Measurements from ENCODE around the gene TRIM9. TPM values are rescaled to one million over a fixed set of nuclear protein-coding genes. Genes with fewer than 3 reads are reported as not detected.
A peak's percentile ranks its signal among the peaks of the same experiment; 100 is the strongest.

The TRIM9 gene
- total RNA-seq, 4 donors from 2014 or later: 0.84 to 4.7 (median 1.4) TPM

DNA sequence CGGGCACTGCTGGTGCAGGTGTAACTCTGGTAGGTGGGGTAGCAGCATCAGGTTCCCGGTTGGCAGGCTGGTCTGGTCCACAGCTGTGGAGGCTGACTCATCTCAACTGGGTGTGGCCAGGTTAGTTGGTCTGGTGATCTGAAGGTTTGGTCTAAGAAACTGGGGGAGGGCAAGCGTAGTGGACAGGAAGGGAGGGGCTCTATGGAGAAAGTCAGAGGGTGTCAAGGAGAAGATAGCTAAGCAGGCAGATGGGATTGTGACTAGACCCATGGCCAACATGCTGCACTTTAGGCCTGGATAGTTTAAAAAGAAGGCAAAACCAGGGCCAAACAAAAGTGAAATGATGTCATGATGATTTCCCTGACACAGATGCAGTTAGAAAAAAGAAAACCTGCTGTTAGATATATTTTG is 7.9 kb downstream of the TRIM9 start:
- 83 to 85% methylated on average over 1 to 3 of the region's 3 CpGs for WGBS, 2 donors (ENCODE audit: low coverage in 1 of 2)
- no peaks in the 10 kb centered on the region for H3K36me3 ChIP-seq
- peaks cover 8% of the 10 kb centered on the region for H3K27me3 ChIP-seq
- no peak for TF ChIP-seq EP300 (IDR thresholded peaks at IDR 0.05)
- no peak for TF ChIP-seq POLR2AphosphoS5 (IDR thresholded peaks at IDR 0.05)
- no peak for TF ChIP-seq POLR2A (IDR thresholded peaks at IDR 0.05)
- TF ChIP-seq, protein P1, sequence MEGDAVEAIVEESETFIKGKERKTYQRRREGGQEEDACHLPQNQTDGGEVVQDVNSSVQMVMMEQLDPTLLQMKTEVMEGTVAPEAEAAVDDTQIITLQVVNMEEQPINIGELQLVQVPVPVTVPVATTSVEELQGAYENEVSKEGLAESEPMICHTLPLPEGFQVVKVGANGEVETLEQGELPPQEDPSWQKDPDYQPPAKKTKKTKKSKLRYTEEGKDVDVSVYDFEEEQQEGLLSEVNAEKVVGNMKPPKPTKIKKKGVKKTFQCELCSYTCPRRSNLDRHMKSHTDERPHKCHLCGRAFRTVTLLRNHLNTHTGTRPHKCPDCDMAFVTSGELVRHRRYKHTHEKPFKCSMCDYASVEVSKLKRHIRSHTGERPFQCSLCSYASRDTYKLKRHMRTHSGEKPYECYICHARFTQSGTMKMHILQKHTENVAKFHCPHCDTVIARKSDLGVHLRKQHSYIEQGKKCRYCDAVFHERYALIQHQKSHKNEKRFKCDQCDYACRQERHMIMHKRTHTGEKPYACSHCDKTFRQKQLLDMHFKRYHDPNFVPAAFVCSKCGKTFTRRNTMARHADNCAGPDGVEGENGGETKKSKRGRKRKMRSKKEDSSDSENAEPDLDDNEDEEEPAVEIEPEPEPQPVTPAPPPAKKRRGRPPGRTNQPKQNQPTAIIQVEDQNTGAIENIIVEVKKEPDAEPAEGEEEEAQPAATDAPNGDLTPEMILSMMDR (IDR thresholded peaks at IDR 0.05): no peak
- H3K9me3 ChIP-seq: no peaks in the 10 kb centered on the region
- no peak overlapping the region for H3K4me3 ChIP-seq
- H3K27ac ChIP-seq: no peak overlapping the region
- ATAC-seq: no peak
- no peaks in the 10 kb centered on the region for H3K4me1 ChIP-seq

DNA sequence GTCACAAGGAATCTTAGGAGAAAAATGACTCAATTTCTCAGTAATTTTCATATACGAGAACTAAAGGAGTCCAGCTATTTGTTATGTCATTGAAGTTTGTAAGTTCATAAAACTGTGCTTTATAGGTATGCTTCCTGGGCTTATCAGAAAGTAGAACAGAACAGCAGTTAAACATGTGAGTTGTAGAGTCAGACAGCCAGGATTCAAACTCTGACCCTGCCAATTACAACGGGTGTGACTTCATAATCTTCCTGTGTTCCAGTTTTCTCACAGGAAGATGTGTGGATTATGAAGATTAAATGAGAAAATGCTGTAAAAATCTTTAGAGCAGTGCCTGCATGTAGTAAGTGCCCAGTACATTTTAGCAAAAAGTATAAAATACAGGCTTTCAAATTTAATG is 8.9 kb downstream of the TRIM9 start:
- no peak for ATAC-seq
- no peak overlapping the region for H3K4me3 ChIP-seq
- H3K27ac ChIP-seq: no peak overlapping the region
- H3K36me3 ChIP-seq: no peaks in the 10 kb centered on the region
- TF ChIP-seq POLR2A (IDR thresholded peaks at IDR 0.05) (no peak), POLR2AphosphoS5 (IDR thresholded peaks at IDR 0.05) (no peak), EP300 (IDR thresholded peaks at IDR 0.05) (no peak)
- TF ChIP-seq, protein P1 (IDR thresholded peaks at IDR 0.05): no peak
- no peaks in the 10 kb centered on the region for H3K9me3 ChIP-seq
- no peaks in the 10 kb centered on the region for H3K4me1 ChIP-seq
- WGBS, 2 donors (ENCODE audit: low coverage in 1 of 2): 38 to 42% methylated on average over 2 of the region's 2 CpGs
- no peaks in the 10 kb centered on the region for H3K27me3 ChIP-seq

DNA sequence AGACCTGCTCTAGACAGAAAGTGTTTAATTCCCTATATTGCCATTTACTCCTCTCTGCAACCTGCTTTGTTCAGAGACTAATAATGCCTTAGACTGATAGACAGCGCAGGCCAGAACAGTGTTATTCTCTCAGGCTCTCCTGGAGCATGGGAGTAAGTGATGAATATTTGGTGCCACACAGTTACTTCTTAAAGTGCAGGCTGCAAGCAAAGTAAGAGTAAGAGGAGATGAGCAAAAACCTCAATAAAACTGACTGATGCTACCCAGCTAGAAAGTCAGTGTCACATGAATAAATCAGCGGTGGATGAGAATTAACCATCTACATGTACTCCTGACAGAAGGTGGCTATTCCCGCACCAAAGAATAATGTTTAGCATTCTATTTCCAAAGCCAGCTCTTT is 9.9 kb downstream of the TRIM9 start:
- TF ChIP-seq EP300 (IDR thresholded peaks at IDR 0.05) (no peak), POLR2A (IDR thresholded peaks at IDR 0.05) (no peak), POLR2AphosphoS5 (IDR thresholded peaks at IDR 0.05) (no peak)
- TF ChIP-seq, protein P1 (IDR thresholded peaks at IDR 0.05): no peak
- 88 to 90% methylated on average over 3 of the region's 3 CpGs for WGBS, 2 donors (ENCODE audit: low coverage in 1 of 2)
- ATAC-seq: no peak
- Histone ChIP-seq H3K4me3 (no peak overlapping the region), H3K4me1 (no peaks in the 10 kb centered on the region), H3K9me3 (no peaks in the 10 kb centered on the region), H3K27me3 (no peaks in the 10 kb centered on the region), H3K27ac (no peak overlapping the region), H3K36me3 (no peaks in the 10 kb centered on the region)

DNA sequence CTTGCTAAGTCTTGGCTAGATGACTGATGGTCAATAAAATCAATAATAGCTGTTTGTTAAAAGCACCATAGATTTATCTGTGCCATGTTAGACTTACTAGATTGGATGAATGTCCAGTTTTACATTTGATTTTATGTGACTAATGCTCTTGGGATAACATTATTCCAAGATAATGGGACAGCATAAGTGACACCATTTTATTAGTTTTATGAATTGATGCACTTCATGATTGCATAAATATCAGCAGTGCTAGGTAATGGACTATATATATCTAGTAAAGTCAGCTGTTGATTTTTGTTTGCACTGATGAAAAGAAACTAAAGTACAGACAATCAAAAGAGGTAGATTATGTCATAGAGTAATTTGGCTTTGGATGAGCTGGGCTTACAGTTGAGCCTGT is 10.4 kb downstream of the TRIM9 start:
- no peak for ATAC-seq
- no peaks in the 10 kb centered on the region for H3K36me3 ChIP-seq
- no peaks in the 10 kb centered on the region for H3K9me3 ChIP-seq
- TF ChIP-seq POLR2A (IDR thresholded peaks at IDR 0.05): no peak
- TF ChIP-seq, protein P1 (IDR thresholded peaks at IDR 0.05): no peak
- TF ChIP-seq POLR2AphosphoS5 (IDR thresholded peaks at IDR 0.05): no peak
- no peak for TF ChIP-seq EP300 (IDR thresholded peaks at IDR 0.05)
- no peaks in the 10 kb centered on the region for H3K27me3 ChIP-seq
- no peaks in the 10 kb centered on the region for H3K4me1 ChIP-seq
- H3K4me3 ChIP-seq: no peak overlapping the region
- no peak overlapping the region for H3K27ac ChIP-seq

DNA sequence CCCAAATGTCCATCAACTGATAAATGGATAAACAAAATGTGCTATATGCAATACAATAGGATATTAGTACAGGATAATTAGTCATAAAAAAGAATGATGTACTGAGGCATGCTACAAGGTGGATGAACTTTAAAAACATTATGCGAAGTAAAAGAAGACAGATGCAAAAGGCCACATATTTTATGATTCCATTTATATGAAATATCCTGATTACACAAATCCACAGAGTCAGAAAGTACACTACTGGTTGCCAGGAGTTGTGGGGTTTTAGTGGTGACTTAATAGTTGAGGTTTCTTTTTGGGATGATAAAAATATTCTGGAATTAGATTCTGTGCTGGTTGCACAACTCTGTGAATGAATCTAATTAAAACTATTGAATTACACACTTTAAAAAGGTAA is 12.6 kb downstream of the TRIM9 start:
- ATAC-seq: peak; percentile 43
- H3K4me3 ChIP-seq: no peak overlapping the region
- no peak for TF ChIP-seq EP300 (IDR thresholded peaks at IDR 0.05)
- TF ChIP-seq, protein P1 (IDR thresholded peaks at IDR 0.05): no peak
- TF ChIP-seq POLR2AphosphoS5 (IDR thresholded peaks at IDR 0.05): no peak
- no peak for TF ChIP-seq POLR2A (IDR thresholded peaks at IDR 0.05)
- H3K27ac ChIP-seq: no peak overlapping the region
- no peaks in the 10 kb centered on the region for H3K27me3 ChIP-seq
- 62 to 78% methylated on average over 1 of the region's 1 CpG for WGBS, 2 donors (ENCODE audit: low coverage in 1 of 2)
- H3K9me3 ChIP-seq: no peaks in the 10 kb centered on the region
- no peaks in the 10 kb centered on the region for H3K4me1 ChIP-seq
- H3K36me3 ChIP-seq: no peaks in the 10 kb centered on the region
